H1 (cell line): ENCODE measurements around the gene DAPK3. TPM values are rescaled to one million over a fixed set of nuclear protein-coding genes. Genes with fewer than 3 reads are reported as not detected.

ENCODE experiments used
- CTCF ChIA-PET: fragments of 300-600 bp; sonication (Branson Sonifier 250); formaldehyde crosslinking; loops from one replicate; lab custom pipeline; 2021; ENCODE audit not compliant: partially characterized antibody; lab: Charles Lee
- POLR2A ChIA-PET: fragments of 300-600 bp; sonication (Branson Sonifier 250); formaldehyde crosslinking; loops from one replicate; lab custom pipeline; 2021; ENCODE audit warnings: inconsistent platforms; ENCODE audit not compliant: partially characterized antibody; lab: Charles Lee
- DNase-seq, 2 experiments: peaks; one replicate each; pipeline versions ENCODE4 v3.0.0 to v3.0.0-alpha.2; 2010 to 2022; ENCODE audit warnings: low spot score in 2 of 2, low read depth in 1 of 2, mixed read lengths in 1 of 2
- FAIRE-seq: peaks from 2 replicates; lab custom pipeline; 2011; peaks lifted over from hg19 to GRCh38; lab: Jason Lieb, UNC
- H2AFZ ChIP-seq: 2 replicates; pipeline ENCODE4 v1.8.1; 2012; ENCODE audit warnings: low read length, inconsistent platforms
- H2AK5ac ChIP-seq: 2 replicates; pipeline ENCODE4 v1.6.1; 2013; ENCODE audit warnings: low read depth, low read length
- H2BK120ac ChIP-seq: replicated peaks from 2 replicates; pipeline ENCODE3; 2013; ENCODE audit warnings: low read depth, low read length, inconsistent platforms
- H2BK12ac ChIP-seq: 2 replicates; pipeline ENCODE4 v1.6.1; 2013; ENCODE audit warnings: low read depth, low read length
- H2BK15ac ChIP-seq: 2 replicates; pipeline ENCODE4 v1.6.1; 2013; ENCODE audit warnings: low read length
- H2BK20ac ChIP-seq: 2 replicates; pipeline ENCODE4 v1.6.1; 2013; ENCODE audit warnings: low read length
- H2BK5ac ChIP-seq: 2 replicates; pipeline ENCODE4 v1.6.1; 2013; ENCODE audit warnings: low read depth, low read length
- H3K14ac ChIP-seq: 2 replicates; pipeline ENCODE4 v1.6.1; 2013; ENCODE audit warnings: inconsistent platforms; ENCODE audit not compliant: insufficient read length
- H3K18ac ChIP-seq: 2 replicates; pipeline ENCODE4 v1.6.1; 2013; ENCODE audit warnings: low read length; ENCODE audit errors: extremely low read depth
- H3K23ac ChIP-seq: 2 replicates; pipeline ENCODE4 v1.6.1; 2013; ENCODE audit warnings: inconsistent platforms; ENCODE audit not compliant: insufficient read length
- H3K23me2 ChIP-seq: 2 replicates; pipeline ENCODE4 v1.6.1; 2013; ENCODE audit warnings: low read depth, low read length
- H3K27ac ChIP-seq: 2 replicates; pipeline ENCODE4 v1.6.1; 2011; ENCODE audit warnings: low read depth, low read length, inconsistent platforms
- H3K27me3 ChIP-seq, 4 experiments: replicated peaks in 1 of 4; 1 replicate in 1 of 4; 2 replicates in 3 of 4; pipeline versions ENCODE4 v1.6.1 to v1.8.1; 2011 to 2013; ENCODE audit warnings: low read length in 3 of 4, mild to moderate bottlenecking in 3 of 4, inconsistent platforms in 2 of 4, mixed read lengths in 2 of 4, moderate library complexity in 1 of 4; ENCODE audit not compliant: control insufficient read depth in 3 of 4, insufficient read depth in 3 of 4; ENCODE audit errors: extremely low read depth in 1 of 4
- H3K36me3 ChIP-seq, 4 experiments: 2 replicates each; pipeline versions ENCODE4 v1.6.1 to v1.8.1; 2011 to 2013; ENCODE audit warnings: mild to moderate bottlenecking in 4 of 4, low read length in 3 of 4, moderate library complexity in 2 of 4, control low read depth in 1 of 4, inconsistent platforms in 1 of 4; ENCODE audit not compliant: insufficient read depth in 4 of 4, control insufficient read depth in 2 of 4
- H3K4ac ChIP-seq: replicated peaks from 2 replicates; pipeline ENCODE3; 2013; ENCODE audit warnings: low read length, low read depth, mixed read lengths, inconsistent platforms; ENCODE audit not compliant: insufficient read length
- H3K4me1 ChIP-seq, 4 experiments: replicated peaks in 1 of 4; 1 replicate in 1 of 4; 2 replicates in 3 of 4; pipeline versions ENCODE4 v1.6.1 to v1.8.1; 2011 to 2013; ENCODE audit warnings: low read length in 3 of 4, inconsistent platforms in 2 of 4, mixed read lengths in 1 of 4; ENCODE audit not compliant: insufficient read depth in 4 of 4, control insufficient read depth in 3 of 4
- H3K4me2 ChIP-seq, 2 experiments: 2 replicates each; pipeline versions ENCODE4 v1.6.1 to v1.8.1; 2011 to 2013; ENCODE audit warnings: low read depth in 2 of 2, low read length in 2 of 2, control low read depth in 1 of 2, inconsistent platforms in 1 of 2, mild to moderate bottlenecking in 1 of 2; ENCODE audit not compliant: insufficient read depth in 1 of 2
- H3K4me3 ChIP-seq, 4 experiments: fragments of 200-600, 300-600 bp in 1 of 4; sonication (generic), shearing (Covaris generic), sonication (Bioruptor Twin) in 1 of 4; 2 replicates each; pipeline versions ENCODE4 v1.5.1 to v1.8.1; 2011 to 2016; ENCODE audit warnings: low read length in 4 of 4, low read depth in 3 of 4, control low read depth in 2 of 4, inconsistent platforms in 2 of 4, mild to moderate bottlenecking in 2 of 4, mixed read lengths in 1 of 4, moderate library complexity in 1 of 4; ENCODE audit not compliant: insufficient read depth in 2 of 4; ENCODE audit errors: extremely low read depth in 1 of 4
- H3K56ac ChIP-seq: replicated peaks from 2 replicates; pipeline ENCODE3; 2013; ENCODE audit warnings: low read depth, mild to moderate bottlenecking, mixed read lengths, low read length, inconsistent platforms; ENCODE audit not compliant: insufficient read length
- H3K79me1 ChIP-seq: 2 replicates; pipeline ENCODE4 v1.6.1; 2013; ENCODE audit warnings: low read depth, low read length, control low read depth
- H3K79me2 ChIP-seq, 2 experiments: 2 replicates each; pipeline versions ENCODE4 v1.6.1 to v1.8.1; 2012 to 2013; ENCODE audit warnings: low read length in 2 of 2, mild to moderate bottlenecking in 2 of 2, inconsistent platforms in 1 of 2; ENCODE audit not compliant: insufficient read depth in 2 of 2, control insufficient read depth in 1 of 2
- H3K9ac ChIP-seq, 4 experiments: replicated peaks in 1 of 4; 1 replicate in 1 of 4; 2 replicates in 3 of 4; pipeline versions ENCODE4 v1.6.1 to v1.8.1; 2011 to 2013; ENCODE audit warnings: low read depth in 3 of 4, low read length in 3 of 4, control low read depth in 2 of 4, mild to moderate bottlenecking in 2 of 4, moderate library complexity in 2 of 4, inconsistent platforms in 1 of 4; ENCODE audit errors: extremely low read depth in 1 of 4
- H3K9me3 ChIP-seq, 2 experiments: 2 replicates each; pipeline versions ENCODE4 v1.6.1 to v1.8.1; 2012 to 2013; ENCODE audit warnings: mild to moderate bottlenecking in 2 of 2, moderate library complexity in 2 of 2, control low read depth in 1 of 2, inconsistent platforms in 1 of 2, low read depth in 1 of 2, low read length in 1 of 2, mixed read lengths in 1 of 2; ENCODE audit not compliant: insufficient read depth in 2 of 2
- H4K20me1 ChIP-seq, 2 experiments: replicated peaks in 1 of 2; 2 replicates each; pipeline versions ENCODE3 to v1.8.1; 2011 to 2013; ENCODE audit warnings: inconsistent platforms in 2 of 2, low read length in 2 of 2, mild to moderate bottlenecking in 1 of 2; ENCODE audit not compliant: insufficient read depth in 2 of 2, control insufficient read depth in 1 of 2
- H4K5ac ChIP-seq: 2 replicates; pipeline ENCODE4 v1.6.1; 2013; ENCODE audit warnings: low read length, low read depth, mixed read lengths, inconsistent platforms; ENCODE audit not compliant: insufficient read length
- H4K8ac ChIP-seq: 2 replicates; pipeline ENCODE4 v1.8.0; 2013; ENCODE audit warnings: mild to moderate bottlenecking, moderate library complexity, low read length, inconsistent platforms; ENCODE audit not compliant: insufficient read depth; ENCODE audit errors: extremely low read depth
- H4K91ac ChIP-seq: replicated peaks from 2 replicates; pipeline ENCODE3; 2013; ENCODE audit warnings: low read length, mixed read lengths, inconsistent platforms; ENCODE audit not compliant: insufficient read length
- CBX5 ChIP-seq: fragments of 300-800, 300-1000 bp; sonication (generic); IDR thresholded peaks from 2 replicates; pipeline ENCODE4 v1.7.1; 2016; ENCODE audit warnings: antibody characterized with exemption, low read length, low read depth
- EGR1 ChIP-seq: IDR thresholded peaks from 2 replicates; pipeline ENCODE4 v1.6.1; 2011; ENCODE audit warnings: low read depth, low read length, borderline replicate concordance
- EZH2 ChIP-seq: fragments of 200-600 bp; sonication (generic); IDR thresholded peaks from 2 replicates; pipeline ENCODE4 v1.7.1; 2012; ENCODE audit warnings: low read depth, mild to moderate bottlenecking, moderate library complexity, low read length, inconsistent platforms; ENCODE audit not compliant: severe bottlenecking
- HDAC2 ChIP-seq, 2 experiments: fragments of 300-600 bp in 1 of 2; sonication (generic) in 1 of 2; IDR thresholded peaks; 2 replicates each; pipeline ENCODE4 v1.6.1; 2011 to 2012; ENCODE audit warnings: low read depth in 2 of 2, low read length in 2 of 2, mild to moderate bottlenecking in 2 of 2, moderate library complexity in 2 of 2, borderline replicate concordance in 1 of 2, inconsistent platforms in 1 of 2
- HDAC6 ChIP-seq: IDR thresholded peaks from one replicate; pipeline ENCODE4 v1.7.1; 2012; ENCODE audit warnings: low read depth, mild to moderate bottlenecking, inconsistent platforms, low read length, moderate library complexity
- RNF2 ChIP-seq: fragments of 200-900, 300-1000 bp; sonication (generic); IDR thresholded peaks from 2 replicates; pipeline ENCODE4 v1.7.1; 2016; ENCODE audit warnings: borderline replicate concordance, low read depth, mild to moderate bottlenecking, antibody characterized with exemption, low read length; ENCODE audit not compliant: poor library complexity, severe bottlenecking; ENCODE audit errors: missing control alignments
- SAP30 ChIP-seq: fragments of 300-600 bp; sonication (generic); IDR thresholded peaks from 2 replicates; pipeline ENCODE4 v1.7.1; 2012; ENCODE audit warnings: low read length, moderate library complexity, mild to moderate bottlenecking, inconsistent platforms; ENCODE audit not compliant: insufficient read depth, insufficient replicate concordance
- SIRT6 ChIP-seq: IDR thresholded peaks from one replicate; pipeline ENCODE4 v1.7.1; 2012; ENCODE audit warnings: low read length, inconsistent platforms
- SP2 ChIP-seq: IDR thresholded peaks from 2 replicates; pipeline ENCODE4 v1.6.1; 2012; ENCODE audit warnings: mild to moderate bottlenecking, low read length, inconsistent platforms
- SP4 ChIP-seq: IDR thresholded peaks from 2 replicates; pipeline ENCODE4 v1.6.1; 2012; ENCODE audit warnings: low read length, inconsistent platforms
- YY1 ChIP-seq: IDR thresholded peaks from 2 replicates; pipeline ENCODE4 v1.6.1; 2011; ENCODE audit warnings: low read depth, mild to moderate bottlenecking, low read length
- WGBS, 2 experiments: shearing (Covaris generic) in 1 of 2; methylation state at CpG; one replicate each; pipeline versions ENCODE4 v1.1.6 to v1.1.7; 2013 to 2015; ENCODE audit warnings: low lambda C conversion rate in 2 of 2, mixed read lengths in 2 of 2, inconsistent platforms in 1 of 2, low coverage in 1 of 2, missing lambda C conversion rate in 1 of 2; ENCODE audit not compliant: insufficient replicate concordance in 2 of 2, insufficient coverage in 1 of 2, insufficient read length in 1 of 2; ENCODE audit errors: extremely low coverage in 1 of 2, missing lambda C conversion rate in 1 of 2; 5-methylcytosine and 5-hydroxymethylcytosine counted together
- polyA plus RNA-seq, 7 experiments: library from polyadenylated mRNA; depleted of rRNA in 3 of 7; stranded (reverse) in 5 of 7; unstranded in 2 of 7; fragments of >200 nt in 5 of 7; fragments of 200-250 nt in 2 of 7; gene quantifications; 1 replicate in 5 of 7; 2 replicates in 1 of 7; 4 replicates in 1 of 7; pipeline versions ENCODE4 v1.2.1 to v1.2.3, GENCODE V29; 2011 to 2013; ENCODE audit warnings: missing spikeins in 2 of 7, mixed read lengths in 2 of 7
- total RNA-seq: library from RNA; stranded (reverse); fragmentation: NEBNext Ultra II Directional; extraction: Animal tissue kit (Norgen Biotek cat#: 25700); gene quantifications from 2 replicates; pipeline ENCODE4 v1.2.1, GENCODE V29; 2021

Gene DAPK3
- total and polyA plus RNA-seq, 2 of the 8 experiments (the other 6 are each of a cell fraction or from before 2014, with no cell fraction given), result 53.2 to 78.1 TPM

DNA sequence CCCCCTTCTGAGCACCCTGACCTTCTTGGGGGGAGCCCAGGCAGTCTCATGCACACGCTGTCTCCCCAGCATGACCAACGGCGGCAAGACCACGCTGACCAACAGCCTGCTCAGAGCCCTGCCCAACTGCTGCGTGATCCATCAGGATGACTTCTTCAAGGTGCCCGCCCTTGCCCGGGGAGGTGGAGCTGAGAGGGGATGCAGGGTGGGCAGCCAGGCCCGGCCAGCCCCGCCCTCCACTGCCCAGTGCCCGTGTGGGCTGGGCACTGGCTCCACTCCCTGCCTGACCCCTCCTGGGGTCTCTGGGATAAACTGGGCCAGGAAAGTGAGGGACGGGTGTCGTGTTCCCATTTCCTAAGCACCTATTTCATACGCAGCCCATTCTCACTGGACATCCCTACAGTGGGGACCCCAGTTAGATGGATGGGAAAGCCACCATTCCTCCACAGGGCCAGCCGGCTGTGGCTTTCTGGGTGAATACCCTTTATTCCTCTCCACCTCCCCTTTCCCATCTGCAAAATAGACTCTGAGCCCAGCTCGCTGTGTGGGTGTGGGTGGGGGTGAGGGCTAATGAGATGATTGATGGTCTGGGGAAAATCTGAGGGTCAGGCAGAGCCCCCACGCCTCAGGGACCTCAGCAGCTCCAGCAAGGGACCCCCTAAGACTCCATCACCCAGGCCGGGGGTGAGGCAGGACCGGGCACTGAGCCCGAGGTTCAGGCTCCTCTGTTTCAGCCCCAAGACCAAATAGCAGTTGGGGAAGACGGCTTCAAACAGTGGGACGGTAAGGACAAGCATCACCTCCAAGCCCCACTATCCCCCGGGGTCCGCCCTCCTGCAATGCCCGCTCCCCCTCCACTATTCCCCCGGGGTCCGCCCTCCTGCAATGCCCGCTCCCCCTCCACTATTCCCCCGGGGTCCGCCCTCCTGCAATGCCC, 34.1 kb downstream of the DAPK3 start:
- Histone ChIP-seq H2BK20ac (no peak overlapping the region), H2BK5ac (no peak overlapping the region), H3K18ac (no peak overlapping the region), H3K23ac (no peak overlapping the region), H4K5ac (no peak overlapping the region), H2AFZ (no peak overlapping the region), H4K91ac (no peak overlapping the region), H3K4me2 (no peak overlapping the region), H3K23me2 (peaks cover 3% of the 10 kb centered on the region; the same call in 1 of the 2 replicates), H3K14ac (no peak overlapping the region), H2BK12ac (no peak overlapping the region), H3K9ac (no peak overlapping the region), H3K36me3 (peaks cover 0 to 8% (median 2%) of the 10 kb centered on the region in 4 experiments; a peak in 3 of 8 replicates), H2BK120ac (no peak overlapping the region), H3K9me3 (no peaks in the 10 kb centered on the region), H3K79me2 (peaks cover 0 to 7% of the 10 kb centered on the region in 2 experiments; a peak in 1 of 4 replicates), H3K56ac (no peak overlapping the region), H3K27ac (no peak overlapping the region), H2BK15ac (no peak overlapping the region), H4K20me1 (peaks cover 0 to 2% of the 10 kb centered on the region in 2 experiments), H3K27me3 (no peaks in the 10 kb centered on the region; a peak in 1 of 7 replicates), H3K4me3 (no peak overlapping the region), H3K79me1 (no peaks in the 10 kb centered on the region), H3K4ac (no peak overlapping the region), H3K4me1 (peaks cover 0 to 2% (median 0%) of the 10 kb centered on the region in 4 experiments; a peak in 1 of 7 replicates), H4K8ac (no peak overlapping the region), H2AK5ac (no peak overlapping the region)
- DNase-seq (no peak), FAIRE-seq (no peak)
- ChIA-PET POLR2A (interaction anchor here (0.6 to 5.7 kb wide), 8 partner anchors 9 to 105 kb away, joined by 3 to 63 read pairs (median 4); partner anchors contain the start of genes DAPK3 and EEF2), CTCF (interaction anchor here (0.9 kb wide), 1 partner anchor 9 kb away, joined by 3 read pairs; no protein-coding TSS in a partner anchor)
- 95% methylated on average over 19 of the region's 29 CpGs; no CpG with 5 or more reads in 1 of the 2 experiments for WGBS, 2 experiments
- TF ChIP-seq CBX5 (no peak), EGR1 (no peak), HDAC6 (no peak), RNF2 (no peak), SP2 (no peak), SIRT6 (no peak), SAP30 (no peak), SP4 (no peak), EZH2 (no peak), YY1 (no peak), HDAC2 (IDR thresholded peaks at IDR 0.05; ENCODE audit: borderline replicate concordance in 1 of 2, low read depth in 2 of 2, low read length in 2 of 2) (no peak)
